ENCODE data around the gene NDST1. TPM values are rescaled to one million over a fixed set of nuclear protein-coding genes. Genes with fewer than 3 reads are reported as not detected.

Gene NDST1
- total RNA-seq, 4 donors from 2014 or later, result 58.3 to 146 (median 72.1) TPM

DNA sequence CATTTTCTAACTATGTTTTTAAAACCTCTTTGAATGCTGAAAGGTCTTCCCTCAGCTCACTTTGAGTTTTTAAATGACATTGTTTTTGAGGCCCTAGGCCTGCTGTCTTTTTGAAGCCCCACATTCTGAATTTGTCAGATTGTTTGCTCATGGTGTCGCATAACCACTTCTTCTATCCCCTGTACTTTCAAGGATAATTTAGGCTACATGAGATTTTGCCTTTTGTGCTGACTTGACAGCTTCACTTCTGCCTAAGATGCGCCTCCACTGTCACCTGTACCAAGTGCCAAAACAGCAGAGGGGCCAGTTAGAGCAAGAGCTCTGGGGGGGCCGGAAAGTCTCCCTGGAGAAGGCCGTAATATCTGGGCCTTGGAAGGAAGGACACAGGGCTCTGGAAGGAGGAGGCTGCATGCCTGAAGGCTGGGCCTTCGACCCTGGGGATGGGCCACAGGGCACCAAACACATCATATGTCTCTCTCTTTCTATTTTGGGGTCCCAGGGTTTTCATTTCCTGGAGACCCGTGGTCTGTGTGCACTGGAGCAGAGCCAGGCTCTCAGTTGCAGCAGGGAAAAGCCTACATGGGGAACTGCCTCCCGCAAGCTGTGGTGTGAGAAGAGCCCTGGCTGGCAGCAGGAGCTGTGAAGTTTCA is 49.1 kb downstream of the NDST1 start:
- H3K4me1 ChIP-seq, result peaks cover 0 to 23% (median 0%) of the 10 kb centered on the region in 3 donors
- H3K27ac ChIP-seq, result peak overlapping the region in 3 of 4 donors; percentile 1 to 13 (median 8)
- H3K36me3 ChIP-seq, result peaks cover 0 to 48% of the 10 kb centered on the region in 2 donors
- no peak for ATAC-seq
- H3K9me3 ChIP-seq, result no peaks in the 10 kb centered on the region
- 50 to 100% methylated on average over 1 of the region's 7 CpGs for WGBS, 2 donors (ENCODE audit: low coverage in 1 of 2)
- no peaks in the 10 kb centered on the region for H3K27me3 ChIP-seq
- TF ChIP-seq POLR2AphosphoS5 (IDR thresholded peaks at IDR 0.05), result no peak
- TF ChIP-seq, protein P1, sequence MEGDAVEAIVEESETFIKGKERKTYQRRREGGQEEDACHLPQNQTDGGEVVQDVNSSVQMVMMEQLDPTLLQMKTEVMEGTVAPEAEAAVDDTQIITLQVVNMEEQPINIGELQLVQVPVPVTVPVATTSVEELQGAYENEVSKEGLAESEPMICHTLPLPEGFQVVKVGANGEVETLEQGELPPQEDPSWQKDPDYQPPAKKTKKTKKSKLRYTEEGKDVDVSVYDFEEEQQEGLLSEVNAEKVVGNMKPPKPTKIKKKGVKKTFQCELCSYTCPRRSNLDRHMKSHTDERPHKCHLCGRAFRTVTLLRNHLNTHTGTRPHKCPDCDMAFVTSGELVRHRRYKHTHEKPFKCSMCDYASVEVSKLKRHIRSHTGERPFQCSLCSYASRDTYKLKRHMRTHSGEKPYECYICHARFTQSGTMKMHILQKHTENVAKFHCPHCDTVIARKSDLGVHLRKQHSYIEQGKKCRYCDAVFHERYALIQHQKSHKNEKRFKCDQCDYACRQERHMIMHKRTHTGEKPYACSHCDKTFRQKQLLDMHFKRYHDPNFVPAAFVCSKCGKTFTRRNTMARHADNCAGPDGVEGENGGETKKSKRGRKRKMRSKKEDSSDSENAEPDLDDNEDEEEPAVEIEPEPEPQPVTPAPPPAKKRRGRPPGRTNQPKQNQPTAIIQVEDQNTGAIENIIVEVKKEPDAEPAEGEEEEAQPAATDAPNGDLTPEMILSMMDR (IDR thresholded peaks at IDR 0.05), result no peak
- TF ChIP-seq POLR2A (IDR thresholded peaks at IDR 0.05), result no peak
- TF ChIP-seq EP300 (IDR thresholded peaks at IDR 0.05), result no peak
- H3K4me3 ChIP-seq, result no peak overlapping the region

DNA sequence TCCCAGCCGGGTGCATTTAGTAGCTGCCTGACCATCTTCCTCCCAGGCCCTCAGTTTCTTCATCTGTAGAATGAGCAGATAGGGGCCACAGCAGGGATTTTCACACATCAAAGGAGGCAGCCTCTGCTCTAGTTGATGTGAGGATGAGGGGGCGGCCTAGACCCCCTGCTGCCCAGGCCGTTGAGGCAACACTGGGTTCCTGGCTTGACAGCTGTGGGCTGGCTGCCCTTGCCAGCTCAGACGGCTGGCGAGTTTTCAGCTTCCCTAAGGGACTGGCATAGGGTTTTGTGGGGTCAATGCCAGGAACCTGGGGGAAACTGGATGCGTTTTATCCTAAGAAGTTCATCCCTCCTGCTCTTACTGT is 49.6 kb downstream of the NDST1 start:
- TF ChIP-seq, protein P1 (IDR thresholded peaks at IDR 0.05), result no peak
- TF ChIP-seq EP300 (IDR thresholded peaks at IDR 0.05) (no peak), POLR2A (IDR thresholded peaks at IDR 0.05) (no peak), POLR2AphosphoS5 (IDR thresholded peaks at IDR 0.05) (no peak)
- Histone ChIP-seq H3K27me3 (no peaks in the 10 kb centered on the region), H3K27ac (peak overlapping the region in 3 of 4 donors; percentile 1 to 13 (median 8)), H3K4me1 (peaks cover 0 to 23% (median 0%) of the 10 kb centered on the region in 3 donors), H3K4me3 (no peak overlapping the region), H3K36me3 (peaks cover 0 to 43% of the 10 kb centered on the region in 2 donors), H3K9me3 (no peaks in the 10 kb centered on the region)
- ATAC-seq, result no peak
- WGBS, 2 donors (ENCODE audit: low coverage in 1 of 2), result 27 to 60% methylated on average over 1 to 2 of the region's 6 CpGs

DNA sequence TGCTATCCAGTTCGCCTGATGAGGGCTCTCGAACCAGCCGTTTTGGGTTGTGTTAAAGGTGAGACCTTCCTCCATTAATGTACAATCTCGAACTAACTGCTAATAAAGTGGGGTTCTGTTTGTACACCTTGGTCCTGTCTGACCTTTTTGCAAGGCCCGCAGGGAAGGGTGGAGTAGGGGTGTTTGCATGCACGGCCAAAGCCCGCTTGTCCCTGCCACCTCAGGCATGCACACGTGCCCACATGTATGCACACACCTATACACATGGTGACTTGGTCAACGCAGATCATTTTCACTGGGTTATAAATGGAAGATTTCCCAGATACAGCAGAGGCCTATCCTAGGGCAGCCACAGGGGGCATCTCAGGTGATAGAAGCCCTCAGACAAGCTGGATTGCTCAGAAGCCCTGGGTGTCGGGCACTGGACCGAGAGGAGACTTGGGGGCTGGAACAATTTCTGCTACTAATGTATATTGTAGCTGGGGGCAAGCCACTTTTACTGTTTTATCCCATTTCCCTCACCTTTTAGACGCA is 50.2 kb downstream of the NDST1 start:
- Histone ChIP-seq H3K4me3 (no peak overlapping the region), H3K27me3 (no peaks in the 10 kb centered on the region), H3K9me3 (no peaks in the 10 kb centered on the region), H3K4me1 (peaks cover 0 to 23% (median 0%) of the 10 kb centered on the region in 3 donors), H3K27ac (no peak overlapping the region), H3K36me3 (peaks cover 0 to 36% of the 10 kb centered on the region in 2 donors)
- 58 to 74% methylated on average over 4 of the region's 12 CpGs for WGBS, 2 donors (ENCODE audit: low coverage in 1 of 2)
- TF ChIP-seq POLR2A (IDR thresholded peaks at IDR 0.05) (no peak), EP300 (IDR thresholded peaks at IDR 0.05) (no peak), POLR2AphosphoS5 (IDR thresholded peaks at IDR 0.05) (no peak)
- TF ChIP-seq, protein P1 (IDR thresholded peaks at IDR 0.05), result no peak
- ATAC-seq, result no peak

DNA sequence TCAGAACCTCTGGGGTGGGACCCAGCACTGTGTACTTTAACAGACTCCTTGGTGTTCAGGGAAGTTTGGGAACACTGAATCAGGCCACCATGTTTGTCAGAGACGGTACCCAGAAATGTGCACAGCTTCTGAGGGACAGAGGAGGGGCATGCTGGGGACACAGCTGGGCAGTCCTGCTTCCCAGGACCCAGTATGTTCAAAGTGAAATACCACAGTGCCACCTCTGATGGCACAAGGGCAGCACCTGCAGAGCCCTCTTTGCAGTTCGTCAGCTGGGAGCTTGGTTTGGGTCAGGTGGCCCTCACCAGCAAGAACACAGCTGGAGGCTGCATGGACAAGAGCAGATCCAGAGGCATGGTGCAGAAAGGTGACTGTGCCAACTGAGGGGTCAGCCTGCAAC is 51.2 kb downstream of the NDST1 start:
- Histone ChIP-seq H3K4me1 (peaks cover 0 to 23% (median 0%) of the 10 kb centered on the region in 3 donors), H3K4me3 (no peak overlapping the region), H3K27me3 (no peaks in the 10 kb centered on the region), H3K27ac (peak overlapping the region in 1 of 4 donors; percentile 6), H3K9me3 (no peaks in the 10 kb centered on the region), H3K36me3 (peaks cover 0 to 27% of the 10 kb centered on the region in 2 donors)
- TF ChIP-seq, protein P1 (IDR thresholded peaks at IDR 0.05), result no peak
- TF ChIP-seq POLR2AphosphoS5 (IDR thresholded peaks at IDR 0.05) (no peak), POLR2A (IDR thresholded peaks at IDR 0.05) (no peak), EP300 (IDR thresholded peaks at IDR 0.05) (no peak)
- WGBS, 2 donors (ENCODE audit: low coverage in 1 of 2), result no CpG with 5 or more reads among the region's 2 CpGs
- no peak for ATAC-seq

- peaks cover 0 to 23% (median 0%) of the 10 kb centered on the region in 3 donors for H3K4me1 ChIP-seq
- no peaks in the 10 kb centered on the region for H3K27me3 ChIP-seq
- TF ChIP-seq EP300 (IDR thresholded peaks at IDR 0.05), result no peak
- TF ChIP-seq, protein P1 (IDR thresholded peaks at IDR 0.05), result no peak
- TF ChIP-seq POLR2AphosphoS5 (IDR thresholded peaks at IDR 0.05), result no peak
- TF ChIP-seq POLR2A (IDR thresholded peaks at IDR 0.05), result no peak
- H3K9me3 ChIP-seq, result no peaks in the 10 kb centered on the region
- H3K27ac ChIP-seq, result no peak overlapping the region
- peaks cover 0 to 21% of the 10 kb centered on the region in 2 donors for H3K36me3 ChIP-seq
- WGBS, 2 donors (ENCODE audit: low coverage in 1 of 2), result 23 to 24% methylated on average over 2 to 4 of the region's 4 CpGs
- ATAC-seq, result no peak
- no peak overlapping the region for H3K4me3 ChIP-seq
These were observed 51.8 kb downstream of the NDST1 start for GRCh38 chr5:150559701-150560100.
